OCI-LY3 (cell line): ENCODE data around the gene OR1D2.
"Not testable (repeated sequence)": the region's sequence is repeated elsewhere in the genome, so short reads cannot be mapped to it uniquely, and the experiment has no call there.

Experiments
- H2AFZ ChIP-seq: fragments of 200-600, 300-600 bp; shearing (Covaris generic); 2 replicates; pipeline ENCODE4 v1.6.0; 2014; ENCODE audit warnings: antibody characterized with exemption, low read depth, low read length
- H3K27ac ChIP-seq: fragments of 200-600, 300-600 bp; sonication (generic); 2 replicates; pipeline ENCODE4 v1.5.1; 2014; ENCODE audit warnings: mild to moderate bottlenecking, low read length, moderate library complexity, mixed read lengths
- H3K27me3 ChIP-seq: fragments of 200-600, 300-600 bp; sonication (generic); 2 replicates; pipeline ENCODE4 v1.6.1; 2014; ENCODE audit warnings: low read depth, low read length, mixed read lengths
- H3K36me3 ChIP-seq: fragments of 200-600, 300-600 bp; sonication (generic); replicated peaks from 2 replicates; pipeline ENCODE3; 2014; ENCODE audit warnings: low read depth, low read length, mixed read lengths
- H3K4me1 ChIP-seq: fragments of 300-600, 200-600 bp; sonication (generic); 2 replicates; pipeline ENCODE4 v1.6.1; 2014; ENCODE audit warnings: low read length, mixed read lengths
- H3K4me2 ChIP-seq: fragments of 200-600, 300-600 bp; sonication (generic); 2 replicates; pipeline ENCODE4 v1.6.1; 2014; ENCODE audit warnings: low read length, mixed read lengths
- H3K4me3 ChIP-seq: fragments of 300-600, 200-600 bp; sonication (generic); 2 replicates; pipeline ENCODE4 v1.5.1; 2014; ENCODE audit warnings: antibody characterized with exemption, mild to moderate bottlenecking, low read length, moderate library complexity
- H3K79me2 ChIP-seq: fragments of 300-600, 200-600 bp; shearing (Covaris generic); 2 replicates; pipeline ENCODE4 v1.6.1; 2014; ENCODE audit warnings: mild to moderate bottlenecking, low read length, mixed read lengths
- H3K9ac ChIP-seq: fragments of 300-600, 200-600 bp; shearing (Covaris generic); 2 replicates; pipeline ENCODE4 v1.6.0; 2014; ENCODE audit warnings: mild to moderate bottlenecking, low read length, moderate library complexity
- H3K9me3 ChIP-seq: fragments of 200-600, 300-600 bp; shearing (Covaris generic); 2 replicates; pipeline ENCODE4 v1.6.1; 2014; ENCODE audit warnings: low read length, mixed read lengths; ENCODE audit not compliant: insufficient read depth
- H4K20me1 ChIP-seq: fragments of 200-600, 300-600 bp; sonication (generic); 2 replicates; pipeline ENCODE4 v1.6.1; 2016; ENCODE audit warnings: low read length, mixed read lengths; ENCODE audit not compliant: insufficient read depth
- CTCF ChIP-seq: fragments of 200-600, 300-600 bp; sonication (generic); IDR thresholded peaks from 2 replicates; pipeline ENCODE4 v1.5.1; 2014; ENCODE audit warnings: antibody characterized with exemption, low read length, low read depth
- EZH2phosphoT487 ChIP-seq: fragments of 200-600 bp; shearing (Covaris generic); IDR thresholded peaks from 2 replicates; pipeline ENCODE4 v1.6.1; 2018; ENCODE audit warnings: antibody characterized with exemption, mixed run types, low read depth

The OR1D2 gene, protein sequence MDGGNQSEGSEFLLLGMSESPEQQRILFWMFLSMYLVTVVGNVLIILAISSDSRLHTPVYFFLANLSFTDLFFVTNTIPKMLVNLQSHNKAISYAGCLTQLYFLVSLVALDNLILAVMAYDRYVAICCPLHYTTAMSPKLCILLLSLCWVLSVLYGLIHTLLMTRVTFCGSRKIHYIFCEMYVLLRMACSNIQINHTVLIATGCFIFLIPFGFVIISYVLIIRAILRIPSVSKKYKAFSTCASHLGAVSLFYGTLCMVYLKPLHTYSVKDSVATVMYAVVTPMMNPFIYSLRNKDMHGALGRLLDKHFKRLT

DNA sequence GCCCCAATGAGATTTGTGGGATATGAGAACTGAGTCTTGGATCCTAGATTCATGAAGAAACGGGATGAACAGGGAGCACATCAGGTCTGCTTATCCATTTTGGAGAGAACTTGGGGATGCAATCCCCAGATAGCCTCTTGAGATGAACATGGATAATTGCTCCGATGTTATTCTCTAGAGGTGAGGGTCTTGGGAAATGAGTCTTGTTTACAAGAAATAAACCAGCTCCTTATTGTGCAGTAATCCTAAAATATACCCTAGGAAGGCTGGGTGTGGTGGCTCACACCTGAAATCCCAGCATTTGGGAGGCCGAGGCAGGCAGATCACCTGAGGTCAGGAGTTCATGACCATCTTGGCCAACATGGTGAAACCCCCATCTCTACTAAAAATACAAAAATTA, at the start of gene OR1D2:
TSS of gene OR1D2 (minus strand) at position 101 of the 400 bp plus-strand sequence. CDS start 11,426 bp downstream, outside the sequence.
- Histone ChIP-seq H3K27me3 (no peaks in the 10 kb centered on the region), H3K27ac (no peak within 1 kb of the TSS), H3K9me3 (no peaks in the 10 kb centered on the region)

DNA sequence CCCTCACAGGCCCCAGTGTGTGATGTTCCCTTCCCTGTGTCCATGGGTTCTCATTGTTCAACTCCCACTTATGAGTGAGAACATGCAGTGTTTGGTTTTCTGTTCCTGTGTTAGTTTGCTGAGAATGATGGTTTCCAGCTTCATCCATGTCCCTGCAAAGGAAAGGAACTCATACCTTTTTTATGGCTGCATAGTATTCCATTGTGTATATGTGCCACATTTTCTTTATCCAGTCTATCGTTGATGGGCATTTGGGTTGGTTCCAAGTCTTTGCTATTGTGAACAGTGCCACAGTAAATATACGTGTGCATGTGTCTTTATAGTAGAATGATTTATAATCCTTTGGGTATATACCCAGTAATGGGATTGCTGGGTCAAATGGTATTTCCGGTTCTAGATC, 33.3 kb upstream of the OR1D2 start:
- not testable (repeated sequence) for H3K9ac ChIP-seq

More for the DNA sequence above, at the start of gene OR1D2:
- Histone ChIP-seq H3K4me1 (no peaks in the 10 kb centered on the region), H4K20me1 (no peaks in the 10 kb centered on the region), H3K4me2 (no peak within 1 kb of the TSS), H2AFZ (no peak within 1 kb of the TSS), H3K79me2 (no peaks in the 10 kb centered on the region), H3K36me3 (no peaks in the 10 kb centered on the region), H3K9ac (no peak within 1 kb of the TSS), H3K4me3 (no peak within 1 kb of the TSS)
- TF ChIP-seq EZH2phosphoT487 (no peak), CTCF (no peak)

DNA sequence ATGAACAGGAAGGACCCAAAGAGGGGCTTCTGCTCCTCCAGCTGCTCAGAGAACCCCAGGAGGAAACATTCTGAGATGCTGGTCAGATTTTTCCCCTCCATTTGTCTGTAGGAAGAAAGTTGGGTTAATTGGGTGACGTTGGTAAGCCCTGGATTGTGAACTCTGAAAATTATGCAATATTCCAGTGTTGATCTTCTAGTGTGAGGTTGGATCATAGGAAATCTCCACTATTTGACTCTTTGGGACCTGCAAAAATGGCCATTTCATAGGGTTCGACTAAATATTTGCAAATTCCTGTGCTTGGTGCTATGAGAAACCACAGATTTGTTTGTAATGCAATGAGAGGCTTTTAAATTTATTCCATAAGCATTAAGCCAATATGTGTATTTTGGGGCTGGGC, 23.2 kb upstream of the OR1D2 start, which contains the start of gene OR1G1:
TSS of gene OR1G1 (minus strand) at position 101 of the 400 bp plus-strand sequence. CDS start at position 101, 0 bp downstream.
- H3K27me3 ChIP-seq: no peaks in the 10 kb centered on the region

More for the DNA sequence above, 33.3 kb upstream of the OR1D2 start:
- H3K4me2 ChIP-seq, H3K9me3 ChIP-seq, H3K27ac ChIP-seq, H3K4me1 ChIP-seq, H3K4me3 ChIP-seq, H2AFZ ChIP-seq, H4K20me1 ChIP-seq, H3K36me3 ChIP-seq, H3K27me3 ChIP-seq, H3K79me2 ChIP-seq: not testable (repeated sequence)

GRCh38 chr17:3073850-3074249, 30.4 kb downstream of the OR1D2 start:
- H3K27me3 ChIP-seq, H3K4me2 ChIP-seq, H3K36me3 ChIP-seq, H3K79me2 ChIP-seq, H3K27ac ChIP-seq, H4K20me1 ChIP-seq, H3K9ac ChIP-seq, H3K9me3 ChIP-seq, H2AFZ ChIP-seq, H3K4me1 ChIP-seq, H3K4me3 ChIP-seq: not testable (repeated sequence)

More for the DNA sequence above, 23.2 kb upstream of the OR1D2 start, which contains the start of gene OR1G1:
- no peaks in the 10 kb centered on the region for H4K20me1 ChIP-seq
- no peak within 1 kb of the TSS for H3K27ac ChIP-seq
- no peak within 1 kb of the TSS for H2AFZ ChIP-seq
- no peaks in the 10 kb centered on the region for H3K36me3 ChIP-seq
- no peaks in the 10 kb centered on the region for H3K79me2 ChIP-seq
- H3K4me3 ChIP-seq: no peak within 1 kb of the TSS
- no peak within 1 kb of the TSS for H3K4me2 ChIP-seq
- no peaks in the 10 kb centered on the region for H3K9me3 ChIP-seq
- TF ChIP-seq CTCF (no peak), EZH2phosphoT487 (no peak)
- no peaks in the 10 kb centered on the region for H3K4me1 ChIP-seq
- H3K9ac ChIP-seq: no peak within 1 kb of the TSS

DNA sequence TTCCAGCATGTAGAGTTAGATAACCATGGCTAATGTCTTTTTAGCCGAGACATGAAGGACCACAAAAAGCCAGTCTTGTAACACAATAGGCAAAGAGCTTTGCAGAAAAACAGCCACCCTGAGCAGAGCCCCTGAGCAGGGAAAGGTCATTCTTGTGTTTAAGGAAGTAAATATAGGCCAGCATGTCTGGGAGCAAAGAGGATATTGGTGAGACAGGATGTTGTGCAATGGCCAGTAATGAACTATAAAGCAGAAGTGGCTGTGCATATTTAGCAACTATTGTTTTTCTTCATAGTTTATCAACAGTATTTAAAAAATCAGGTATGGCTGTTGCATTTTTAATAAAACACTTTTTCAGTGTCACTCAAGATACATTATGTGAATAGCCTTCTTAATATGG, 39.0 kb downstream of the OR1D2 start:
- H3K4me1 ChIP-seq, H3K27me3 ChIP-seq, H3K4me3 ChIP-seq, H3K9me3 ChIP-seq, H3K79me2 ChIP-seq, H3K4me2 ChIP-seq, H3K36me3 ChIP-seq, H4K20me1 ChIP-seq, H3K27ac ChIP-seq, H3K9ac ChIP-seq, H2AFZ ChIP-seq: not testable (repeated sequence)

DNA sequence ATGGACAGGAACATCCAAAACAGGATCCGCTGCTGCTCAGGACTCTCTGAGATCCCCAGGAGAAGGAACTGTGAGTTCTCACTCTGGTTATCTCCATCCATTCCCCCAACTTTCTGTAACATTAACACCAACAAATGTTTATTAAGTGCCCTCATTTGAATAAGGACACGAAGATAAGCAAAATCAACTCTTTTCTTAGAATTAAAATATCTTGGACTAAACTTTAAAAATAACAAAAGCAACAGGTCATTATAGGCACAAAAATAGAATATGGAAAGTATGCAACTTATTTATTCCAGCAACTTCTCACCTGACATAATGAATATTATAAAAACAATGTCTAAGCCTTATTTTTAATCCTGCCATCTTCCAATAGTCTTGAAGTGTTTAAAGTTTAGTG, 40.7 kb downstream of the OR1D2 start, which contains the start of gene OR1D5:
TSS of gene OR1D5 (minus strand) at position 101 of the 400 bp plus-strand sequence. CDS start at position 101, 0 bp downstream.
- not testable (repeated sequence) for H3K4me3 ChIP-seq, H3K36me3 ChIP-seq, H2AFZ ChIP-seq, H4K20me1 ChIP-seq, H3K79me2 ChIP-seq, H3K9me3 ChIP-seq, H3K27me3 ChIP-seq, H3K4me1 ChIP-seq, H3K4me2 ChIP-seq, H3K9ac ChIP-seq, H3K27ac ChIP-seq

GRCh38 chr17:3062824-3063377, 41.3 kb downstream of the OR1D2 start:
- H3K4me2 ChIP-seq, H3K4me1 ChIP-seq, H3K27ac ChIP-seq, H3K79me2 ChIP-seq, H3K27me3 ChIP-seq, H3K4me3 ChIP-seq, H3K36me3 ChIP-seq, H4K20me1 ChIP-seq, H2AFZ ChIP-seq, H3K9me3 ChIP-seq, H3K9ac ChIP-seq: not testable (repeated sequence)

- H3K9ac ChIP-seq, H3K27me3 ChIP-seq, H3K79me2 ChIP-seq, H3K4me2 ChIP-seq, H3K4me3 ChIP-seq, H3K4me1 ChIP-seq, H4K20me1 ChIP-seq, H3K9me3 ChIP-seq, H3K36me3 ChIP-seq, H2AFZ ChIP-seq, H3K27ac ChIP-seq: not testable (repeated sequence)
Observed at GRCh38 chr17:3054868-3055267, 49.4 kb downstream of the OR1D2 start.
